Superior temporal gyrus (tissue), 1 donor: ENCODE results near the gene ZNF124.
"Not testable (repeated sequence)": the region's sequence is repeated elsewhere in the genome, so short reads cannot be mapped to it uniquely, and the experiment has no call there.

Experiments used
- DNase-seq: peaks from one replicate; pipeline ENCODE4 v3.0.0-alpha.2; 2016; ENCODE audit errors: extremely low spot score

Gene ZNF124

DNA sequence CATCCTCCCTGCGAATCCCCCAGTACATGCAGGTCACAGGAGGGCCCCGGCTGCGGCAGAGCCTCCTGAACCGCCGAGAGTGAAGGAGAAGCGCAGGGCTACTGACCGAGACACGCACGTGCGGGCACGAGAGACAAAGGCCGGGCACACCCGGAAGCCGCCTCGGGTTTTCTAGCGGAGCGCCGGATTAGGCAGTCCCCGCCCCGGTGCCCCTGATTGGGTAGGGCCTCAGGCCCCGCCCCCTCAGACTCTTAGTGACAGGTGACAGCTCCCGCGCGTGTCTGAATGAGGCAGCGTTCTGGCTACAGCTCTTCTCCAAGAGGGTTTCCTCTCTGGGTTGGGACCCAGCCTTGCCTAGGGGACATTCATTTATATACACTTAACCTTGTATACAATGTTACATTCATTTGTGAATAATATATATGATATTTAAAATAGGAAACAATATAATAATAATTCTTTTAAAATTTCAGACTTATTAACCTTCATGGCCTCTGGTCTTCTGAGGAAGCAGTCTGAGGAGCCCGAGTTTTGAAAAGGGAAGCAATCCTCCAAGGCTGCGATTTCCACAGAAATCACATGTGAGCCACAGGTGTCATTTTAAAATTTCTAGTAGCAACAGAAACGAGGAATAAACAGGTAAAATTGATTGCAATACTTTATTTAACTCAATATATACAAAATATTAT is at the start of gene ZNF124:
Gene ZNF124 (minus strand): TSS at position 146 of the 689 bp plus-strand sequence. CDS start 143 bp downstream, at position 3.
- DNase-seq = not testable (repeated sequence)

DNA sequence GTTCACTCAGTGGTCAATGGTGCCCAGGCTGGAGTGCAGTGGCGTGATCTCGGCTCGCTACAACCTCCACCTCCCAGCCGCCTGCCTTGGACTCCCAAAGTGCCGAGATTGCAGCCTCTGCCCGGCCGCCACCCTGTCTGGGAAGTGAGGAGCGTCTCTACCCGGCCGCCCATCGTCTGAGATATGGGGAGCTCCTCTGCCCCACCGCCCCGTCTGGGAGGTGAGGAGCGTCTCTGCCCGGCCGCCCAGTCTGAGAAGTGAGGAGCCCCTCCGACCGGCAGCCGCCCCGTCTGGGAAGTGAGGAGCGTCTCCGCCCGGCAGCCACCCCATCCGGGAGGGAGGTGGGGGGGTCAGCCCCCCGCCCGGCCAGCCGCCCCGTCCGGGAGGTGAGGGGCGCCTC is 48.5 kb upstream of the ZNF124 start:
- not testable (repeated sequence) for DNase-seq

DNA sequence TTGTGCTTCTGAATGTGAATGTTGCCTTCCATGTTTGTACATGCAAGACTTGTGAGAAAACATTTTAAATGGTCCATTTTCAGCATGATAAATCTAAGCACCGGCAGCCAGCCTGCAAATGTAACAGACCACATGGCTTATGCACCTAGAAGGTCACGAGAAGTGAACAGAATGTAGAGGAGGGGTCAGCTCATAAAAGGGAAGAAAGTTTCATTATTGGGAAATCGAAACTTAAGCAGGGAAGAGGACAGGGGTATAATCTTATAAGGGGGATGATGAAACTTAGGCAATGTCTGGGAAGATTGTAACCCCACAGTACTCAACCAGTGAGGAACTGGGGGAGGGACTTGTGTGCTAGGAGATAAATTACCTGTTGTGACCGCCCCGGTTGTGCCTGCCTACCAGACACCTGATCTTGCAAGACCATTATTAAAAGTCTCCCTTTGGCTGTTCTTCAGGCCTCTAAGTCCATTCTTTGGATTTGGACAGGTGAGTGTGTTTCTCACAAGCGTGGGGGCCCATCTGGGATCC is 46.4 kb upstream of the ZNF124 start:
- DNase-seq = no peak

DNA sequence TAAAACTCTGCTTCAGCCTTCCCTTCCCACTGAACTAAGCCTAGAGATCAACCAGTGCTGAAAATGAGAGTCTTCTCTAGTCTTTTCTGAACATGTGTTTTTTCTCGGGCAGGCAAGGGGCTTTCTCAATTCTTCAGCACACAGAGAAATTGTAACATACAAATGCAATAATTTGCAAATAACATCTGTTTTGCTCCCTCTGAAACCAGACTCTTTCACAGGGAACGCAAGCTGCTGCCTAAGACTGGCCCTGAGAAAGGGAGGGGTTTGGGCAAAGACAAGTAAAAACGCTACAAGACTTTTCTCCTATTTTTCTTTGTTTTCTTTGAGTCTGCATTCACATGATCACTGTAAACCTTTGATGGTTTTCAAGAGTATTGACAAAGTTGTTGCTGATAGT is 44.4 kb upstream of the ZNF124 start:
- no peak for DNase-seq

DNA sequence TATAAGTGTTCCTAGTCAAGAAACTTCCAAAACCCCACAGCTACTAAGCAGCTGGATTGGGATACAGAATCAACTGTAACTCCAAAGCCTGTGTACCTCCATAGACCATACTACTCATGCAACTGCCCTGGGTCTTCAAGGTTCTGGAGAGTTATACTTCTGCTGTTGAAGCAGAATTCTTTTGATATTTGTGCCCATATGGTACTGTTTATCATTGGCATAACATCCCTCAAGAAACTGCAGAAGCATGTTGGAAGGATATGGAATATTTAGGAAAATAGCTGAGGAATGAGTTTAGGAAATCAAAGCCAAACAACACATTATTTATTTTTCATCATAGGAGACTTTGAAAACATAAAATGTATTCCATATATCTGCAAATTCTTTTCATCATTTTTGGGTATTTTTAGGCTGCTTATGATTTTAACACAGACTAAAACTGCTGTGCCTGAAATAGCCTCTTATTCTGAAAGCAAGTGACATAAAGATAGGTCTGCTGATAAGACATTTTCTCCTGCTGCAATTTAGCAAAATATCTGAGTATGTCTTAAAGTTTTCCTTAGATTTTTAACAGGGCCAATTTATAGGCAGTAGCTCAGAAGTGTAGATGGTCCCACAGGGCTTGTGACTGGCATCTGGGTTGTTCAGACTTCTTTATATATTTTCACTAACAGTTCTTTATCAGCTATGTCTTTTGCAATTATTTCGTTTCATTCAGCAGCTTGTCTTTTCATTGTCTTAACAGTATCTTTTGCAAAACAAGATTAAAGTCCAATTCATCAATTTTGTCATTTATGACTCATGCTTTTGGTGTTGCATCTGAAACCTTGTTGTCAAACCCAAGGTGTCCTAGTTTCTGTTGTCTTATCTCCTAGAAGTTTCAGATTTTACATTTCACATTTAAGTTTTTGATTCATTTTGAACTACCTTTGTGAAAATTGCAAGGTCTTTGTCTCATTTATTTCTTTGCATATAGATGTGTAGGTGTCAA is 41.1 kb upstream of the ZNF124 start:
- peak; percentile 39 for DNase-seq

DNA sequence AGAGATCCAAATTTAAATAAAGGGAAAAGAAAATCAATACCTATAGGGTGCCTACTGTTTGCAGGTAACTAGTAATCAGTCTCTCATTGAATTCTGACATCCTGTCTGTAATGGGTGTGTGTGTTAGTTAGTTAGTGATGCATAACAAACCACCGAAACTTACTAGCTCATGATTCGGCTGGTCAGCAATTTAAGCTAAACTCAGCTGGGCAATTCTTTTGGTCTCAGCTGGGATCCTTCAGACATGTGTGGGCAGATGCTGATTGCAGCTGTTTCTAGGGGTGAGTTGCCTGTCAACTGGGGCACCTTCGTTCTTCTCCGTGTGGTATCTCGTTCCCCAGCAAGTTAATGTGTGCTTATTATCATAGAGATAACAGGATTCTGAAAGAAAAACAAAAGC is 40.2 kb upstream of the ZNF124 start:
- no peak for DNase-seq

DNA sequence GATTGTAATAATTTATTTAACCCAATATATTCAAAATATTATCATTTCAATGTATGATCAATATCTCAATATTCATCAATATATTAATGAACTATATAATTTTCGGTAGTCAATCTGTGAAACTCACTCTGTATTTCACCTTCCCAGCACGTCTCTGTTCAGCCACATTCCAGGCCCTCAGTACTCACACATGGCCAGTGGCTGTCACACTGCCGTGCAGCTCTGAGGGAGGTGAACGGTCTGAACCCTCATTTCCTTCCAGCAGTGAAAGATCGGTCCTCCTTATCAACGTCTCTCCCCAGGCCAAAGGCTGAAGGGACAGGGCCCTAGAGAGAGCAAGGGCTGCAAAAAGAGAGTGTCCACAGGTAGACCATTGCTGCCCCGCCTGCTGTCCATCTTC is 39.5 kb upstream of the ZNF124 start:
- no peak for DNase-seq

DNA sequence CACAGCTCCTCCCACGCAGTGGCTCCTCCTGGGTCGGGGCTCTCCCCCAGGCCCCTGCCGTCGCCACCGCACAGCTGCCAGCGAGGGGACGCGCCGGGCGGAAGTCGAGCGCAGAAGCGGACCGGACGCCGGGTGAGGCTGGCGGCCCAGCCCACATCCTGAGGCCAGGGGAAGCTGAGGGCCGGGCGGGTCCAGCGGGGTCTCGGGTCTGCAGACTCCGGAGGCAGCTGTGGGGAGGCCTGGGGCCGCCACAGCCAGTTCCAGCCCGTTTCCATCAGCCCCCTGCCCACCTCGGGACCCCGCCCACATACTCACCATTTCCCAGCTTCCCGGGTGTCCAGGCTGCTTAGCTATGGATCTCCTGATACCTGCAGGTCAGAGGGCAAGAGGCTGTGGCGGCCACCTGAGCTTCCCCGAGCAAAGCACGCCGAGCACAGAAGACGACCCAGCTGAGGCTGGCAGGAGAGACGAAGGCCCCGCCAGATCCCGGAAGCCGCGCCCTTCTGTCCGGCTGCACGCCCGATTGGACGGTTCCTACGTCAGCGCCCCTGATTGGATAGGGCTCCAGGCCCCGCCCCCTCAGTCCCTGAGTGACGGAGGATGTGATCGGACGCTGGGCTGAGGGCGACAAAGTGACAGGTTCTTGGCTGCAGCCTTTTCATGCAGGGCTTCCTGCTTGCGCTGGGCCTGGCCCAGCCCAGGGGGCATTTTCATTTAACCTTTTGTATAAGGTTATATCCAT is 38.7 kb upstream of the ZNF124 start:
- DNase-seq = peak; percentile 99

DNA sequence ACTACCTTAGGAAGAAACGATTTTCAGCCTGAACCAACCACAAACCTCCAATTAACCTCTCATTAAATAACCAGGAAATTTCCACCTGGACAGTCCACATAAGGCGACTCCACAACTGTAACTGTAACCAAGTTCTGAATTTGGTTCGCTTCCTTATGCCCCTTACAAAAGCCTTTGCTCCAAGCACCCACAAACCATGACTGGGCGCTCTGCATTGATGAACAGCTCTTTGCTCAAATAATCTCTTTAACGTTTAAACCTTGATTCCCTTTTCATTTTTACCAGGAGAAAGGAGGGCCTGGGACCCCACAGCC is 38.2 kb upstream of the ZNF124 start:
- peak; percentile 36 for DNase-seq

DNA sequence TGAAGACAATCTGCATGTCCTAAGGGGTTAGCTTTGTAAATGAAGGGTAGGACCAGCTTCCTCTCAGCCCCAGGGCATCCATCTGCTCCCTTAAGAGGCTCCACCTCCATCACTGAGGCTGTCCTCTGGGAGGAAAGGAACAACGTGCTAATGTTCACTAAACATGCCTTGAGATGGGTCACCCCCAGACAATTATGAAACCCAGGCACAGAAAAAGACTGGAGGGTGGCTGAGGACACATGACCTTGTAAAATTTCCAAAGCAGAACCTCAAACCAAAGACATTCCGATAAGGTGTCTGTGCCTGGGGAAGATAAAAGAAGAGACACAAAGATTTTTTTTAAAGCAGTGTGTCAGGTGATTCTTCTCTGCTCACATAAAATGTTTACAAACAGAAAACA is 37.6 kb upstream of the ZNF124 start:
- no peak for DNase-seq

DNA sequence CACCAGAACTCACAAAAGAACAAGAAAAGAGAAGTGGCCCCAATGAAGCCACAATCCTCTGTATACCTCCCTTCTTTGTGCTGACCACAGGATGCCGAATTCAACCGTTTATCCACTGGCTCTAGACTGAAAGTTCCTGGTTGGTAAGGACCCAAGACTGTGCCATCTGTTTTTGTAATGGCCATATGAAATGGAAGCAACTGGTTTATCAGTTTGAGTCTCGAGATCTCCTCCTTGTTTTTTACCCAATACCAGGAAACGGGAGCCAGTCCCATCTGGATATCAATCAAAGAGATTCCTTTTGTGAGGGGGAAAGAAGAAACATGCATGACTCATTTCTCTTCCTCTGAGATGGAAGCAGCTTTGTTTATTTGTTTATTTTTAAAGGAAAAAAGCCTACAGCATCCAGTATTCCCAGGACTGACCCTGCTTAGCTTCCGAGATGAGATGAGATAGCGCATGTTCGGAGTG is 32.4 kb upstream of the ZNF124 start:
- DNase-seq = no peak

DNA sequence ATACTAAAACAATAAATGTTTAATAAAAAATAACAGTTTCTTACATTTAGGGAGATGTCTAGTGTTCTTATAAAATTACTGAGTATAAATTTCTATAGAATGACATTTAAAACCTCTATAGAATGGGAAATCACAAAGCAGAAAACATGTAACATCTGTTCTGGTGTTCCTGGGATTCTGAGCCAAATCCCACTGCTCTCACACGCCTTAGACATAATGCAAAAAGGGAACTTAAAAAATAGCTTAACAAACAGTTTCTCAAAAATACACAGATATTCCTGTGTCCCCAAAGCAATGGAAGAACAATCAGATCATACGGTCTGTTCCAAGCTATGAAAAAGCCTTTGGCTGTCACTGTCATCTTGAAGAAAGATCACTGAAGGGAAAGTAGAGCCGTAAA is 27.0 kb upstream of the ZNF124 start:
- peak; percentile 28 for DNase-seq

DNA sequence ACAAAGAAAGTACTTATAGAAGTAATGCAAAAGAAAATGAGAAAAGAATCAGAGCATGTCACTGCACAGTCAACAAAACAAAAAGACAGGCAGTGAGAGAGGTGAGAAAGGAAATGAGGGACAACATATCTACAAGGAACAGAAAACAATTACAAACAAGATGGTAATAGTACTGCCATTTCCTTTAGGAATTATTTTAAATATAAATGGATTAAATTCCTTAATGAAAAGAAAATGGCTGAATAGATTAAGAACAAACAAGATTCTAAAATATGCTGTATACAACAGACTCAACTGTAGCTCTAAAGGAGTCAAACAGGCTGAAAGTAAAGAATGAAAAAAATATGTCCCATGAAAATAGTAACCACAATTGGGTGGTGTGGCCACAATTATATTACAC is 22.1 kb upstream of the ZNF124 start:
- DNase-seq = no peak

DNA sequence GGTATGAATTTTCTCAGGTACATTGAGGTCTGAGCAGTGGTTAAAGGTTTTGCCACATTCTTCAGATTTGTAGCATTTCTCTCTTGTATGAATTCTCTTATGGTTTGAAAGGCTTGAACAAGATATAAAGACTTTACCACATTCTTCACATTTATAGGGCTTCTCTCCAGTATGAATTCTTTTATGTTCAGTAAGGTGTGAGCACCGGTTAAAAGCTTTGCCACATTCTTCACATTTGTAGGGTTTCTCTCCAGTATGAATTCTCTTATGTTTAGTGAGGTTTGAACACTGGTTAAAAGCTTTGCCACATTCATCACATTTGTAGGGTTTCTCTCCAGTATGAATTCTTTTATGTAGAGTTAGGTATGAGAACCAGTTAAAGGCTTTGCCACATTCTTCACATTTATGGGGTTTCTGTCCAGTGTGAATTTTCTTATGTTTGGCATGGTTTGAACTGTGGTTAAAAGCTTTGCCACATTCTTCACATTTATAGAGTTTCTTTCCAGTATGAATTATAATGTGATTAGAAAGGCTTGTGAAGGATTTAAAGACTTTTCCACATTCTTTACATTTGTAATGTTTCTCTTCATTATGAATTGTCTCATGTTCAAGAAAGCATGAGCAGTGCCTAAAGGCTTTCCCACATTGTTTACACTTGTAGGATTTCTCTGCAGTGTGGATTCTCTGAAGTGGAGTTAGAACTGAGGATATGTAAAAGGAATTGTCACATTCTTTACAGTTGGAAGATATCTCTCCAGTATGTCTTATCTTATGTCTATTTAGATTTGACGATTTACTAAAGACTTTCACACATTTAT is 18.4 kb upstream of the ZNF124 start:
- DNase-seq = no peak

DNA sequence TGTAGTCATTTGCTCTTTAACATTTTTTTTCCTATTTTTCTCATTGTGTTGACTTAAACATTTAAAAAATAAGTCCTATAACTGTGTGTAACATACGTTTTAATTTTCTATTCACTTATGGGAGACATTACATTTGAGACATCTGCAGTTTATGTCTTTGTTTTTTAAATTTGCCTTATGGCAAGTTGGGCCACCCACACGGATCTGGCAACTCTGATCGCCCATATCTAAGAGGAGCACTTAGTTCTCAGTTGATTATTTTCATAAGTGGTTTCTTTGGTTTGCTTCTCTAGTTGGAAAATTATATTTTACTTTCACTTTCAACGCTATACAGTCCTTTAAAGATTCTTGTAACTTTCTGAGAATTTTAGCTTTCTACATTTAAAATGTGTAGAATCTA is 13.8 kb upstream of the ZNF124 start:
- no peak for DNase-seq

DNA sequence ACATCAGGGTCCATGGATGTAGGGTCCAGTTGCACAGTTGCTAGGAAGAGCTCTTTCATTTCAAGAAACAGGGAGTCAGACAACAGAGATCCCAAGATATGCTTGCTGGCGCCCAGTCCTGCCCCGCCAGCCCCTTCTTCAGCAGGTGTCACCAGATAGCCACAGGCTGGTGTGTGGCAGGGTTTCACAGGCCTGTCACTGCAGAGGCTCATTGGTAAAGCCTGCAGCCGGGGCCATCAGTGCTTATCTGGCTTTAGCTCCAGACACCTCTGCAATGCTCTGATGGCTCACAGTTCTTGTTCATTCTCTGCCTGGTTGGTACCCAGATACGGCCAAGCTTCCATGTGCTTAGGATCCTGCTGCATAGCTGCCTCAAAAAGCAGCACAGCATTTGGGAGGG is 12.4 kb upstream of the ZNF124 start:
- DNase-seq = no peak

DNA sequence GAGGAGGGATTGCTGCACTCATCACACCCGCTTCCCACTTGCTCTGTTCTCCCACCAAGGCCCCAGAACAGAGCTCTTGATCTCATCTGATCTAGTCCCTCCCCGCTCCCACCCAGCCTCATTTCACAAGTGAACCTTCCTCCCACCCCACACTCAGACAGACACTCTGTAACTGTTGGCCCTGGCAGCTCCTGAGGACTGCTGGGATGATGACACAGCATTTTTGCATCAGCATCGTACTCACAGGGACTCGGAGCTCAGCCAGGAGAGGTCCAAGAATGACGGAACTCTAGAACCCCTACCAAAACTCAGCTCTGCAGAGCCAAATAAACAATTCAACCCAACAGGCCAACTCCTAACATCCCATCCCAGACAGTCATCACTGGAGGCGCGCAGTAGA is 11.2 kb upstream of the ZNF124 start:
- DNase-seq = no peak

DNA sequence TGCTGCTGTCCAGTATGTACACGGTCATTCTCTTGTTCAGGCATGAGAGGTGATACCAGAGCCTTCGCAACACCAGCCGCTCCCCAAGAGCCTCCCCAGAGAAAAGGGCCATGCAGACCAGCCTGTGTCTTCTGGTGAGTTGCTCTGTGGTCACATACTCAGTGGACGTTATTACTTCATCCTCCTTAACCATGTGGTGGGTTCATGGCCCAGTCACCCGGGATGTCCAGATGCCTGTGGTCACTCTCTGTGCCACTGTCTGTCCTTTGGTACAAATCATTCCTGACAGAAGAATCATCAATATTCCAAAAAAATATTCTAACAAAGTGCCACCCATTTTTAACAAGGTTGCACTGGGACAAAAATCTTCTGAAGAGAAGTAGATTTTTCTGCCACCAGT is 8.8 kb upstream of the ZNF124 start:
- DNase-seq = no peak

DNA sequence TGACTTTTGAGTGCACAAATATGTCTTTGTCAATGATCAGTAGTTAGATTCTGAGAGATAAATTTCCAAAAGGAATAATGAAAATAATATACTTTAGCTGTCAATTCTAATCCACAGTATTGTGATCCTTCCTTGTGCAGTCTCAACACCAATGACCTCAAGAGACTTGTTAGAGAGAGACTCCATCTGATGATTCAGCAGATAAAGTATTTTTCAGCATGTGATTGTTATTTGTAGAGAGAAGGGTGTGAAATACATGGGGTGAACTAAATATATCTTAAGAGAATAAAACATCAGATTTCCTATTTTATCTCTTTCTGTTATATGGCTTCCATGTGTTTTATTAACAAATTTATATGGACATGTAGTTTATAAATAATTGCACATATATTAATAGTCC is 5.9 kb upstream of the ZNF124 start:
- no peak for DNase-seq

DNA sequence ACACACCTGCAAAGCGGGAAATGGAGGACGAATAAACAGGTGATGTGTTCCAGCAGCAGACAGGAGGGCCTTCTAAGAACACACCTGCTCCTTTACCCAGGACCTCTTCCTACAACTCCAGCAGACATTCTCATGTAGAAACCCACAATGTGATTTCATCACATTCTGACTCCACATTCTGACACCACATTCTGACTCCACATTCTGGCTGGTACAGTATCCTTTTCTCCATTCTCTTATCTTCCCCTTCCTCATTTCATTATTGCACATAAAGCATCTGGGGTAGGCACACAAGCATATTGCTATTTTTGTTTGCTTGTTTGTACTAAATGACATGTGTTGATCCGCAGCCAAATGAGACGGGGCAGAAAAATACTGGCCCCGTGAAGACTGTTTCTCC is 3.6 kb upstream of the ZNF124 start:
- no peak for DNase-seq

DNA sequence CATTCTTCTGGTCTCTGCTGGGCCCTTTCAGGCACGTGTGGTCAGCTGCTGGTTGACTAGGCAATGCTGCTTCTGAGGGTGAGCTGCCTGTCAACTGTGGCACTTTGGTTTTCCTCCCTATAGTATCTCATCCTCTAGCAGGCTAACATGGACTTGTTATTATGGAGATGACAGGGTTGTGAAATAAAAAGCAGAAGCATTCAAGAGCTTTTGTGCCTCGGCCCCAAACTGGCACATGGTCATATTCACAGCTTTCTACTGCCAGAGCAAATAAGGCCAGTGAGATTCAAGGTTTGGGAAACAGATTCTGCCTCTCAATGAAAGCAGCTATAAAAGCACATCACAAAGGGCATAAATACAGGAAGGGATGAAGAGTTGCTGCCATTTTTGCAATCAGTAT is 1.6 kb upstream of the ZNF124 start:
- DNase-seq = no peak
